GM18519 (cell line): ENCODE results near the gene TAL1.
"Not testable (repeated sequence)": the region's sequence is repeated elsewhere in the genome, so short reads cannot be mapped to it uniquely, and the experiment has no call there.

Experiments used
- ATAC-seq: cut with Tn5 transposase; IDR thresholded peaks from one replicate; pipeline ENCODE4 v1.9.1; 2021; ENCODE audit warnings: mild to moderate bottlenecking, moderate library complexity; ENCODE audit not compliant: unreplicated experiment, low FRiP score

The TAL1 gene

DNA sequence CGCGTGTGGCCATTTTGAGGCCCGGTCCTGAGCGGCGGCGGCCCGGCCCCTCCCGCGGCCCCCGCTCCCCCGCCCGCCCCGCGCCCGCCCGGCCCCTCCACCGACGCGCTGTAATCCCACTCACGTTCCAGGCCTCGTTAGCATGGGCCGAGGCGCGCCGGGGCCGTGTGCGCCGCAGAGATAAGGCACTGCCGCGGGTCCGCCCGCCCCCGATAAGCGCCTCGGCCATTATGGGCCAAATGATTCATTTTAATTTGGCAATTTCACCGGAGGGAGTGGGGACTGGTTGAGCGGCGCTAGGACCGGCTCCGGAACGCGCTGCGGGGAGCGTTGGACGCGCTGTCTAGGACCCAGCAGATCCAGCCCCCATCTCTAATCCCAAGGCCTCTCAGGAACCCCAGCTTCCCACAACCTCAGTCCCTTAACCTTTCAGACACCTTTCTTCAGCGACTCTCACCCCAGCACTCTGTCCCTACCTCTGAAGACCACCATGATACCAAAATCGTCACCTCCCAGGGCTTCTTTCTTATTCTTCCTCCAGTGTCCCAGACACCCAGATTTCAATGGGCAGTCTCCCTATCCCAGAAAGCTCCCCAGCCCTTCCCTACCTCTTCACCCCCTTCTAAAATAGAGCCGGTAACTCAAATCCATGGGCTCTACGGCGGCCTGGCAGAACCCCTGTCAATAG, at the start of gene TAL1:
Gene TAL1 (minus strand): TSS at position 39 of the 688 bp plus-strand sequence. CDS start 6,337 bp downstream, outside the sequence.
- ATAC-seq, result no peak

DNA sequence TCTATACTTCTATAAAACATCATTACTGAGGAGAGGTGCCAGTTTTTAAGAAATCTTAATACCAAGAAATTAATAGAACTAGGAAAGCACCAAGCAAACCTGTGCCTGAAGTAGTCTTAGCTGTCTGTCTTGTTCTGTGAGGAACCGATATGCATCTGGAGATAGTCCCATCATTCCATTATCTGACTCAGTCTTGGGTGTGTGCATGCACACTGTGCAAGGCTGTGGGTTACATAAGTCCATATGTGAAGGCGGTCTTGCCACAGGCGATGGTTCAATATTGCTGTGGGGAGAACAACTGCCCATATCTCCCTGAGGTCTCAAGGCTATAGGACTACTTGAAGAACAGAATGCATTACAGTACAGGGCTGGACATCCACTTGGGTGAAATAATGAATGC, 48.1 kb upstream of the TAL1 start:
- ATAC-seq, result no peak

DNA sequence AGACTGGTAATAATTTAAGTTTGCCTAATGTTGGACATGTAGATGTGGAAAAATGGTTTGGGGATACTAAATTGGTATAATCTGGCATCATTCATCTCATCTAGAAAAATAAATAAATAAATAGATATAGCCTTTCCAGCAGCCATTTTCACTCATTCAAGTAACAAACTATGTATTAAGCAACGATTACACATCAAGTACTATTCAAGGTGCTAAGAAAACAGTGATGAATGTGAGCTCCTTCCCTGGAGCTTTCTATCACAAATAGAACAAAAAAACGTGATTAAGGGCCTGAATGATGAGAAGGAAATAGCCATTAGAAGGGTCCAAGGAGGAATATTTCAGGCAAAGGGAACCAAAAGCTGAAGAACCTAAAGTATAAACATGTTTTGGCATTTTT, 44.8 kb upstream of the TAL1 start:
- no peak for ATAC-seq

DNA sequence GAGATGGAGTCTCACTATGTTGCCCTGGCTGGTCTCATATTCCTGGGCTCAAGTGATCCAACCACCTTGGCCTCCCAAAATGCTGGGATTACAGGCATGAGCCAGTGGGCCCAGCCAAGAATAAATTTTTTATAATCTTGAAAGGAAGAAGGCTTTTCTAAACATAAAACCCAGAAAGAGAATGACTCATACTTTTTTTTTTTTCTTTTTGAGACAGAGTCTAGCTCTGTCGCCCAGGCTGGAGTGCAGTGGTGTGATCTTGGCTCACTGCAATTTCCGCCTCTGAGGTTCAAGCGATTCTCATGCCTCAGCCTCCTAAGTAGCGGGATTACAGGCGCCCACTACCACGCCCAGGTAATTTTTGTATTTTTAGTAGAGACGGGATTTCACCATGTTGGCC, 43.8 kb upstream of the TAL1 start:
- not testable (repeated sequence) for ATAC-seq

DNA sequence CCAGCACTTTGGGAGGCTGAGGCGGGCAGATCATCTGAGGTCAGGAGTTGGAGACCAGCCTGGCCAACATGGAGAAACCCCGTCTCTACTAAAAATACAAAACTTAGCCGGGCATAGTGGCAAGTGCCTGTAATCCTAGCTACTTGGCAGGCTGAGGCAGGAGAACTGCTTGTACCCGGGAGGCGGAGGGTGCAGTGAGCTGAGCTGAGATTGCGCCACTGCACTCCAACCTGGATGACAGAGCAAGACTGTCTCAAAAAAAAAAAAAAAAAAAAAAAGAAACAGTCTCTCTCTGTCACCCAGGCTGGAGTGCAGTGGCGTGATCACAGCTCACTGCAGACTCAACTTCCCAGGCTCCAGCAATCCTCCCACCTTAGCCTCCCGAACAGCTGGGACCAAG, 33.5 kb upstream of the TAL1 start:
- not testable (repeated sequence) for ATAC-seq

DNA sequence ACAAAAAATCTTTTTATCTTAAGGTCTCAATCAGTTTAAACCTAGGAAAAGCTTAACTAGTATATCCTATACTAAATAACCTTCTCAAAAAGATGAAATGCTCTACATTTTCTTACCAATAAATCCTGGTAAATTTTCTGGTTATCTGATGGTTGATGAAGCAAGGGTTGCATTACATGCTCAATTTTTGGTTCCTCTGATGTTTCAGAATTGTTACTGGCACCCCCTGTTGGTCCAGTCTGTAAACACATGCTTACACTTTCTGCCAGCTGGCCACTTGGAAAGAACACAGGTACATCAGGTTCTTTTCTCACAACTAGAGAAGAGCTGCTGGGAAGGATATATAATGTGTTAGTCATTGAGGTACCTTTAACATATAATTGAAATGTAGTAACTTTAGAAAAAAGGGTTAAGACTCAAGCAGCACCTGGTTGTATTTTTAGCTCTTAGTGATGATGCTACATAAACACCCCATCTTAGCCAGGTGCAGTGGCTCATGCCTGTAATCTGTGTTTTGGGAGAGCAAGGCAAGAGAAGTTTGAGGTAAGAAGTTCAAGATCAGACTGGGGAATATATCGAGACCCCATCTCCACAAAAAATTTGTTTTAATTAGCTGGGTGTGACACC, 30.9 kb upstream of the TAL1 start:
- ATAC-seq, result no peak

DNA sequence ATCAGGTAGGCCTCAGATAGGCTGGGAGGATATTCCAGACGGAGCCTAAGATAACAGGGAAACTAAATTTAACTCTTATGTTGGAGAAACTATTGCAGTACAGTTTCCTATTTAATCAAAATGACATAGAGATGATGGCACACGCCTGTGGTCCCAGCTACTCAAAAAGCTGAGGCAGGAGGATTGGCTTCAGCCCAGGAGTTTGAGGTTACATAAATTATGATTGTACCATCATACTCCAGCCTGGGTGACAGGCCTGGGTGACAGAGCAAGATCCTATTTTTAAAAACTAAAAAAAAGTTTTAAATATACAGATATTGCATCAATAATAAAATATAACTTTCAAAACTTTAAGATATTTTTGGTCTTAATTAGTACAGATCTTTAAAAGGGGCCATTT, 25.2 kb upstream of the TAL1 start:
- no peak for ATAC-seq

DNA sequence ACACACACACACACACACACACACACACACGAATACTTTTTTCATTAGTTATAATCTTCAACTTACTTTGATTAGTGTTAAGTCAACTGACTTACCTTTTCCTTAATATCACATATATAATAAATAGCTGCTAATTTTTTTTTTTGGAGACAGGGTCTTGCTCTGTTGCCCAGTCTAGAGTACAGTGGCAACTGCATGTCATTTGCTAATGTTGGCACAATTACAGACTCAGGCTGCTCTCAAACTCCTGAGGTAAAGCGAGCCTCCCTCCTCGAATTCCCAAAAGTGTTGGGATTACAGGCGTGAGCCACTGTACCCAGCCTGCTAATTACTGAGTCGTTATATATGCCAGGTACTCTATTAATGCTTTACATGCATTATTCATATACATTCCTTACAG, 20.8 kb upstream of the TAL1 start:
- no peak for ATAC-seq

DNA sequence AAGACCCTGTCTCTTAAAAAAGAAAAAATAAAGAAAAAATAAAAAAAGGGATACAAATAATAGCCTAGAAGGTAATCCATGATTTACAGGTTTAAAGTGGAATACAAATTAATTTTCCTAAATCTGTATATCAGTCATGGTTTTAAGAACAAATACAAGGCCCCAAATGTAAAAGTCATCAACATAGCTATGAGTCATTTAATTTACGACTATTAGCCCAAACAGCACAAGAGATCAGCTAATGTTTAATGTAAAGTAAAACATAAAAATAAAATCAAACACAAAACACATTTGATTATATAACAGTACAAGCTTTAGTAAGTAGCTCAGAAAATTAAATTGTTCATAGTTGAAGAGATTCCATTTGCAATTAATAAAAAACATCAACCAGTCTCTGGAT, 20.3 kb upstream of the TAL1 start:
- no peak for ATAC-seq

DNA sequence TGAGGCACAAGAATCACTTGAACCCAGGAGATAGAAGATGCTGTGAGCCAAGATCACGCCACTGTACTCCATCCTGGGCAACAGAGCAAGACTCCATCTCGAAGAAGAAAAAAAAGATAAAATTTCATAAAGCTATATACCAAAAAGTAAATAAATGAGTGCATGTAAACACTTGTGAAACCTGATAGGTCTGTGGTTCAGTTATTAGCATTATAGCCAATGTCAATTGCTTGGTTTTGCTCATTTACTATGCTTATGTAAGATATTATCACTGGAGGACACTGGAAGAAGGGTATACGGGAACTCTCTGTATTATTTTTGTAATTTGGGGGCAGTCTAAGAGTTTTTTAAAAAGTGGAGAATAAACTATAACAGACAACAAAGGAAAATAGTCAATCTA, 17.7 kb upstream of the TAL1 start:
- ATAC-seq, result no peak

DNA sequence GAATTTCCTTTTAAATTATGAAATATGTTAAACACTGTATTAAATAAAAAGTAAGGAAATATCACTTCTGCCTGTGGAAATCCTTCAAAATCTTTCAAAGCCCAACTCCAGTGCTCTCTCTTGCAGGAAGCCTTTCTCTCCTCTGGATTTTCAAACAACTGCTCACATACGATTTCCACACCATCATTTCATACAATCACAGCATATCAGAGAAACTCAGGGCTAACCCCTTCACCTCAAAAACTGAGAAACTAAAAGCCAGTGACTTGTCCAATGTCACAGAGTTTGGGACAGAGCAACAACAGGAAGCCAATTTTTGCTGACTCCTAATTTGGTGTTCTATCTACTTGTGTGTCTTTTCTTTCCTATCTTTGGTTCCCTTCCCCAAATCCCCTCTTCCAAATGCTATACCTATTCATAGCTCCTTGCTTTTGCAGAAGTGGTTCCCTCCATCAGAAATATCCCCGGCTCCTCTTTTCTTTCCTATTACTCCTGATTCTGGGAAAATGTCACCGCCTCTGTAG, 12.4 kb upstream of the TAL1 start:
- ATAC-seq, result no peak

DNA sequence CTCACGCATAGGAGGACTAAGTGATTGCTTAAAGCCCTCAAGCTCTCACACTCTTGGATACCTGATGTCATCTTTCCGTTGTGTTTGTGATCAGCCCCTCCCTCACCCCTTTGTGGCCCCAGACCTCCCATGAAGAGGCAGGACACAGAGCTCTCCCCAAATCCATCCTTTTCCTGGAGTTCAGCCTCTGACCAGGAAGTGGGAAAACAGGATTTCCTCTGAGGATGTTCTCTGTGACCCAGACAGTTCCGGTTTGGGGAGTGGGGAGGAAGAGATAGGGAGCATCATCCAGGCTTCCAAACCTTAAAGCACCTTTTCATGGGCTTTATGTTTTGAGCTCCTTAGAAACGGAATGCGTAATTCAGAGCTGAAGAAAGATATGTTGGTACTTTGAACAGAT, 11.9 kb upstream of the TAL1 start:
- no peak for ATAC-seq

DNA sequence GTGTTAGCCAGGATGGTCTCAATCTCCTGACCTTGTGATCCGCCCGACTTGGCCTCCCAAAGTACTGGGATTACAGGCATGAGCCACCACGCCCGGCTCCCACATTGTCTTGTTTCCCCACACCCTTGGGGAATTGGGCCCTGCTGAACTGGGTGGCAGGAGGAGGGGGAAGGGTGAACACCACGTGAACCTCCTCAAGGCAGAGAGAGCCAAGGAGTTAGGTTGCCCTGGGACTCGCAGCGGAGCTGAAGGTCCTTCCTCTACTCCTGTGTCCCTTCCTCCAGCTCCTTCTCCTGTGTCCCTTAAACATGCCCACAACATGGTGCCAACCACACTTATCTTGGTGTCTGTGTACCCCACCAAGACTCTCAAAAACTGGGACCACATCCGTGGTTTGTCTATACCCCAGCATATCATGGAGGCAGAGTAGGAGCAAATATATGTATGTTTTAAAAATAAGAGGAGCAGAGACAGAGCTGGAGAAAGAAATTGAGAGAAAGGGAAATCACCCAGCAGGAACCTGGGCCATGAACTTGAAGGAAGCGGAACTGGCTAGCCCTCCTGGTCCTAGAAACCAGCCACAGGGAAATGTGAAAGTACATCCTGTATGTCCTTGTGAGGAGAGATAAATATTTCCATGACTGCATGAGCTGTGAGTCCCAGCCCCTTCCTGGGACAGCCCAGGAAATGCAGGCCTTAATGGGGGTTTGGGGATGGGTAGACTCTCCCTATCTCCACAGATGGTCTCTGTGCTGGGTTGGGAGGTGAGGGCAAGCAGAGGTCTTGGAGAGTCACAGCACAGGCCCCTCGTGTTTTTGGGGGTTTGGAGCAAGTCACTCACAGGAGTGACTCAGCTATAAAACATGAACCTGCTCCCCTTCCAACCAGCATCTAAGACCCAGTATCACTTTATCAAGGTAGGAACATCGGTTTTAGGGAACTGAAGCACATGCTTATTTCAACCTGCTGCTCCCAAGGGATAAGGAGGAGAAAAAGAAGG, 9.4 kb upstream of the TAL1 start:
- no peak for ATAC-seq

DNA sequence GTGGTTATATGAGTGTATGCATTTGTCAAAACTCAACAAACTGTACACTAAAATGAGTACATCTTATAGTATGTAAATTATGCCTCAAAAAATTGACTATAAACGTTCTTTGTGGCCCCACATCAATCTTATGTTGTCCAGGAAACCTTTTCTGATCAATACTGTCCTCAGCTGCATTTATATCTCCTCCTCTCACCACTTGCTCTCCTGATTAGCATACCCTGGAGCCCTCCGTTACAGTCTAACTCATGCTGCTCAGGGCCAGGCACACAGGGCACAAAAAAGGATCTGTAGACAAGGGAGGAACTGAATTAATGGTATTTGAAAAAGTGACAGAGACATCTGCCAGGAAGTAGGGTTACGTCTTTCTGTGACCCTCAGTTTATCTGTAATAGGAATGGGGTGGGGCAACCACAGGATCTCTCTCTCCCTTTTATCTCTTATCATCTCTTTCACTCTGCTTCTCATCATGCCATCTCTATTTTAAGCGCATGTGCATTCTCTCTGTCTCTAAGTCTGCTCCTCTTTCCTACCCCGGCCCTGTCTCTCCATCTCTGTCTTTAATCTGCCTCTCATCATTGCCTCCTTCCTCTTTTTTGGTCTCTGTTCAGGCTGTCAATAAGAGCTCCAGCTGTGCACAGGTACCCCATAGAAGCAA, 7.0 kb upstream of the TAL1 start:
- no peak for ATAC-seq

DNA sequence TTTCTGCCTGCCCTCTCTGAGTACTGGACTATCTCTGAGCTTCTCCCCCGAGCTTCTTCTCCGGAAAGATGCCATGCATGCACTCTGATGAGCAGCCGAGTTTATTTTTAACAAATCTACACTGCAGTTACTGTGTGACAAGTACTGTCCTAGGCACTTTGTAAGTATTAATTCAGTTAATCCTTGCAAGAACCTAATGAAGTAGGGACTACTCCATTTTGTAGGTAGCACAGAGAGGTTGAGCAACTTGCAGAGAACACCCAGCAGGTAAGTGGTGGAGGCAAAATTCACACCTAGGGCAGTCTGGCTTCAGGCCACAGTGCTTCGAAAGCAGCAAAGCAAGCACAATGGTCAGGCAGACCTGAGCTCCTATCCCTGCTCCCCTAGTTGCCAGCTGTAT, 3.8 kb upstream of the TAL1 start:
- ATAC-seq, result no peak

DNA sequence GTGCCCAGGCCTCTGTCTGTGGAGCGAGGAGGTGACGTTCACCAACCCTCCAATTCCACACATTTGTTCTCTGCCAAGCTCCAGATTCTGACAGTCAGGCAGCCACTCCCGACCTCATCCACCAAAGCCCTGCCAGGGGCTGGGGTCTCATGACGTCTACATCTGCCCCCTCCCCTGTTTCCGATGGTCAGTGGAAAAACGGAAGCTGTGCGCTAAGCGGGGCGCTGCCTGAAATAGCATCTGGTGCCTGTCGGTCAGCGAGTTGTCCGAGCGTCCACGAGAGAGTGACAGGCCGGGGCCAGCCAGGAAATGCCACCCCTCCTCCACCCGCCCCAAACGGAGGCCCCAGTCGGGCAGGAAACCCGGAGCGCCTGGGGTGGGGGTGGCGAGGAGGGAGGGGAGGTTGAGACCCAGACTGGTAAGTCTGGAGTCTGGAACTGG, 3.2 kb upstream of the TAL1 start:
- ATAC-seq, result no peak

DNA sequence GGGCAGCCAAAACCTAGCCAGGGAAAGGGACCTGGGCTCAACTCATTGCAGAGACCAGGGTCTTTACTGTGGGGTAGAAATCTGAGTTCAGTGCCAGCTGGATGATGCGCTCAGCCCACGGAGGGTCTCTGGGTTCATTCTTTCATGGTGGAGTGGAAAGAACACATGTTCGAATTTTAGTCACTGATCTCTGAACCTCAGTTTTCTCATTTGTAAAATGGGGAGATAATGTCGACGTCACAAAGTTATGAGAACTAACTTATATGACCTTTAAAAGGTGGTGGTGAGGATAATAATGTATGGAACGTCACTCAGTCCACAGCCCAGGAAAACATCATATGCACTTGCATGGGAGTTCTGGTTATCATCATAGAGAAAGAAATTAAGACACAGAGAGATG, 1.2 kb upstream of the TAL1 start:
- ATAC-seq, result no peak

DNA sequence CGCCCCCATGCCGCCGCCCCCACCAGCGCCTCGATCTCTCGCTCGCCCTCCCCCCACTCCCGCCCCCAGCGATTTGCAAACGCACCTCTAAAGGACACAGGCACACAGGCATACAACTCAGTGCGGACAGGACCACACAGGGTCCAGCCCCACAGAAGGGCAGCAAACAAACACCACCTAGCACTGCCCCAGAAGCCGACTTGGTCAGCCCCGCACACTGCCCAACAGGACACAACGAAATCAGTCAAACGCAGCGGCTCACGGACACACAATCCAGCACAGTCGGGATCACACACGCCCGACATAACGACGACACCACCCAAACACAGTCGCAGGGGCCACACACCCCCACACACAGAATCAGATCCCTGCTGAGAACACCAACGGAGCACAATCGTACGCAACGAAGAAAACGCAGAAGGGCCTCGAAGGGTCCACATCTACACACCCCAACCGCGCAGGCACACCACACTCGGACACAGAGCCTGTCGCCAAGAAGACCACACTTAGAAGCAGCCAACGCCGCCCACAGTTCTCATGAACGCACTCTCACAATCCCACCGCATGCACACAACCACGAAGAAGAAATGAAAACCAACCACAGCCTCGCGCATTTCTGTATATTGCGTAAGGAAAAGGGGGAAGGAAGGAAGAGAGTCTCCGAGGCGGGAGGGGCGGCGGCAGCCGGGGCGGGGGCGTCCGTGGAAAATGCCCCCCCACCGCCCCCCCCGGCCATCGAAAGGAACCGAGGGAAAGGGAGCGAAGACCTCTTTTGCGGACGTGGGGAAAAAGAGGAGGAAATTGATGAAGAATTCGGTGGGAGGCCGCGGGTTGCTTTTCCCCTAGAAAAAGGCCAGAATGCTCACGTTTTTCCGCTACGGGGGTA, 481 bp downstream of the TAL1 start:
- ATAC-seq, result no peak

DNA sequence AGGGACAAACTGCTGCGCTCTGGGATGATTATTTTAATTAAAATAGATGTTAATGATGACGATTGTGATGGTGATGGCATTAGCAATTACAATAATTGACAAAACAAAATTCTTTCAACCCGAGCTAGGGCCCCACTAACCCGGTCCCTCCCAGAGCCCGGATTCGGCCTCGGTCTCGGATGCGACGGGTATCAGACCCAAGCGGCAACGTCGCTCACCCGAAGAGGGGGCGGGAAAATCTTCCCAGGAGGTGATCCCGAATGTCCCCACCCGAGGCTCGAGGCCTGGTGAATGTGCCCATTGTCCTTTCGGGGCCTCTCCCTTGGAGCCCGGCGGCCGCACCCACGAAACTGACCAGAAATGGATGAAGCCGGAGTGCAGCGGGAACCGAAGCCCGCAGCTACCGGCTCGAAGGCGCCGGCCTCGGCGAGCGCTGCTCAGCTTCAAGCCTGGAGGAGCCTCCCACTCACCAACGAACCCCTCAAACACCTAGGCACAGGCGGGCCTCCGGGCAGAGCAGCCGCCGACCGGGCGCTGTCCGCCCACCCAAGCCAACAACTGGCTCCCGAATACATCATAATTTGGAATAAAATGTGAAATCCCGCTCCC, 1.2 kb downstream of the TAL1 start:
- no peak for ATAC-seq
